Medulla oblongata (tissue), 1 donor: ENCODE data around the gene DPPA3.
"Not testable (repeated sequence)": the region's sequence is repeated elsewhere in the genome, so short reads cannot be mapped to it uniquely, and the experiment has no call there.

Experiments
- DNase-seq: peaks from one replicate; pipeline ENCODE4 v3.0.0-alpha.2; 2015; ENCODE audit errors: extremely low spot score

DPPA3 gene

GRCh38 chr12:7730984-7731383 is 19.8 kb downstream of the DPPA3 start:
- not testable (repeated sequence) for DNase-seq

GRCh38 chr12:7731486-7731885 is 20.3 kb downstream of the DPPA3 start:
- no peak for DNase-seq

GRCh38 chr12:7732993-7733392 is 21.8 kb downstream of the DPPA3 start:
- DNase-seq: no peak

- no peak for DNase-seq
These were observed 36.0 kb downstream of the DPPA3 start, which contains the start of gene CLEC4C for GRCh38 chr12:7747246-7747645. Gene CLEC4C (minus strand): TSS chr12:7747375. CDS start chr12:7747348, 27 bp downstream.

- DNase-seq: no peak
These were observed 37.6 kb downstream of the DPPA3 start for GRCh38 chr12:7748852-7749251.

GRCh38 chr12:7749442-7749841 is 38.2 kb downstream of the DPPA3 start:
- no peak for DNase-seq

- no peak for DNase-seq
These were observed 39.1 kb downstream of the DPPA3 start for GRCh38 chr12:7750350-7750749.

- DNase-seq: no peak
These were observed 40.2 kb downstream of the DPPA3 start for GRCh38 chr12:7751394-7751793.

- DNase-seq: not testable (repeated sequence)
These were observed 41.0 kb downstream of the DPPA3 start for GRCh38 chr12:7751941-7752922.

- DNase-seq: not testable (repeated sequence)
These were observed 44.4 kb downstream of the DPPA3 start for GRCh38 chr12:7755668-7756067.

- no peak for DNase-seq
These were observed 45.8 kb downstream of the DPPA3 start for GRCh38 chr12:7756993-7757392.

- DNase-seq: no peak
These were observed 47.5 kb downstream of the DPPA3 start for GRCh38 chr12:7758766-7759140.
